A549 (cell line): Measurements from ENCODE around the gene UFSP1. TPM values are rescaled to one million over a fixed set of nuclear protein-coding genes. Genes with fewer than 3 reads are reported as not detected.

Experiments used
- ATAC-seq, 2 experiments: fragments of 200-7000 bp in 1 of 2; fragments of >200 bp in 1 of 2; cut with Nextera tagmentation in 1 of 2; cut with Tn5 transposase in 1 of 2; 3 replicates each; pipeline versions ENCODE4 v1.8.0 to v1.9.1; 2018 to 2020; ENCODE audit warnings: mild to moderate bottlenecking in 1 of 2, moderate library complexity in 1 of 2
- CTCF ChIA-PET: fragments of 300-600 bp; sonication (Branson Sonifier 250); formaldehyde crosslinking; extraction: SDS; loops from one replicate; lab custom pipeline; 2021; ENCODE audit warnings: antibody characterized with exemption, inconsistent platforms; lab: Yijun Ruan, JAX
- POLR2A ChIA-PET: fragments of 350-600 bp; formaldehyde crosslinking; extraction: SDS; loops from one replicate; lab custom pipeline; 2021; ENCODE audit warnings: antibody characterized with exemption, inconsistent platforms; lab: Yijun Ruan, JAX
- DNase-seq, 2 experiments: peaks; one replicate each; pipeline versions ENCODE4 v3.0.0 to v3.0.0-alpha.2; 2011 to 2016; ENCODE audit warnings: low read depth in 1 of 2, low spot score in 1 of 2
- FAIRE-seq: peaks from 2 replicates; lab custom pipeline; 2011; peaks lifted over from hg19 to GRCh38; lab: Jason Lieb, UNC
- H3K27ac ChIP-seq, 2 experiments: fragments of >200 bp; sonication (Bioruptor Twin); formaldehyde crosslinking; 3 replicates each; pipeline ENCODE4 v1.5.1; 2016 to 2017
- H3K4me1 ChIP-seq: fragments of >200 bp; sonication (Bioruptor Twin); formaldehyde crosslinking; 3 replicates; pipeline ENCODE4 v1.6.1; 2016
- H3K4me2 ChIP-seq: fragments of >200 bp; sonication (Bioruptor Twin); formaldehyde crosslinking; 3 replicates; pipeline ENCODE4 v1.6.1; 2016
- H3K4me3 ChIP-seq: fragments of >200 bp; sonication (Bioruptor Twin); formaldehyde crosslinking; 3 replicates; pipeline ENCODE4 v1.5.1; 2016
- H3K9me3 ChIP-seq: fragments of >200 bp; sonication (Bioruptor Twin); formaldehyde crosslinking; 3 replicates; pipeline ENCODE4 v1.6.1; 2016
- ATOH8 ChIP-seq: fragments of 250-450 bp; sonication (Bioruptor Pico); IDR thresholded peaks from 2 replicates; pipeline ENCODE4 v1.5.0; 2020; ENCODE audit warnings: low read depth, mild to moderate bottlenecking, moderate library complexity
- CHD2 ChIP-seq: fragments of 150-350 bp; IDR thresholded peaks from 2 replicates; pipeline ENCODE4 v1.6.1; 2014; ENCODE audit warnings: low read length; ENCODE audit not compliant: partially characterized antibody
- EHF ChIP-seq: fragments of 250-450 bp; sonication (Bioruptor Pico); IDR thresholded peaks from 2 replicates; pipeline ENCODE4 v1.5.0; 2020; ENCODE audit warnings: mild to moderate bottlenecking
- GATA3 ChIP-seq: IDR thresholded peaks from 2 replicates; pipeline ENCODE4 v1.6.1; 2012; ENCODE audit warnings: borderline replicate concordance
- HES2 ChIP-seq: fragments of >200 bp; sonication (Bioruptor Twin); formaldehyde crosslinking; IDR thresholded peaks from 2 replicates; pipeline ENCODE4 v1.6.1; 2016
- HEYL ChIP-seq: fragments of 250-450 bp; sonication (Bioruptor Pico); IDR thresholded peaks from 2 replicates; pipeline ENCODE4 v1.8.0; 2021; ENCODE audit warnings: mild to moderate bottlenecking, moderate library complexity
- HMGXB4 ChIP-seq: fragments of 250-450 bp; sonication (Bioruptor Pico); IDR thresholded peaks from 2 replicates; pipeline ENCODE4 v1.5.0; 2021; ENCODE audit warnings: mild to moderate bottlenecking, moderate library complexity, borderline replicate concordance
- HOXB5 ChIP-seq: fragments of 250-450 bp; sonication (Bioruptor Pico); IDR thresholded peaks from 2 replicates; pipeline ENCODE4 v1.5.0; 2020; ENCODE audit warnings: mild to moderate bottlenecking, moderate library complexity
- JUNB ChIP-seq: fragments of >200 bp; sonication (Bioruptor Twin); formaldehyde crosslinking; IDR thresholded peaks from 2 replicates; pipeline ENCODE4 v1.6.1; 2016
- KDM1A ChIP-seq: fragments of 200-600 bp; sonication (generic); IDR thresholded peaks from 2 replicates; pipeline ENCODE4 v1.6.1; 2016; ENCODE audit warnings: low read depth, mild to moderate bottlenecking
- KDM5A ChIP-seq: fragments of 200-600 bp; sonication (generic); IDR thresholded peaks from 2 replicates; pipeline ENCODE4 v1.6.1; 2016; ENCODE audit warnings: antibody characterized with exemption, mild to moderate bottlenecking
- NPAS2 ChIP-seq: fragments of 250-450 bp; sonication (Bioruptor Pico); IDR thresholded peaks from 2 replicates; pipeline ENCODE4 v1.8.0; 2022; ENCODE audit warnings: mild to moderate bottlenecking, moderate library complexity, borderline replicate concordance
- PHF8 ChIP-seq: fragments of 200-600 bp; sonication (generic); IDR thresholded peaks from 2 replicates; pipeline ENCODE4 v1.6.1; 2016; ENCODE audit warnings: low read depth, mild to moderate bottlenecking, antibody characterized with exemption, moderate library complexity, borderline replicate concordance
- POLR2AphosphoS2 ChIP-seq: conservative IDR thresholded peaks from 2 replicates; pipeline ENCODE4 v1.6.1; 2012; ENCODE audit warnings: low read length, improper control_type of control experiment, inconsistent platforms
- RCOR1 ChIP-seq: fragments of 150-350 bp; IDR thresholded peaks from 2 replicates; pipeline ENCODE4 v1.6.1; 2014; ENCODE audit warnings: antibody characterized with exemption, low read length, low read depth
- RFX5 ChIP-seq: fragments of 450-650 bp; IDR thresholded peaks from 2 replicates; pipeline ENCODE4 v1.7.1; 2014; ENCODE audit warnings: antibody characterized with exemption, mild to moderate bottlenecking, moderate library complexity
- TP53 ChIP-seq: fragments of 250-450 bp; sonication (Bioruptor Pico); IDR thresholded peaks from 2 replicates; pipeline ENCODE4 v1.5.0; 2021; ENCODE audit warnings: mild to moderate bottlenecking, moderate library complexity
- ZSCAN20 ChIP-seq: fragments of 250-450 bp; sonication (Bioruptor Pico); IDR thresholded peaks from 2 replicates; pipeline ENCODE4 v1.8.0; 2022; ENCODE audit warnings: mild to moderate bottlenecking, moderate library complexity
- WGBS: methylation state at CpG from one replicate; pipeline ENCODE4 v1.1.6; 2017; ENCODE audit errors: missing lambda C conversion rate; 5-methylcytosine and 5-hydroxymethylcytosine counted together
- polyA plus RNA-seq, 4 experiments: library from polyadenylated mRNA; depleted of rRNA in 3 of 4; stranded (reverse); fragments of >200 nt; fragmentation: RNase III in 1 of 4; extraction: RNeasy Plus Mini Kit Qiagen cat#74134 plus additional on column Dnase treatment in 1 of 4; gene quantifications; 2 replicates in 3 of 4; 3 replicates in 1 of 4; pipeline ENCODE4 v1.2.3, GENCODE V29; 2011 to 2017
- small RNA-seq, 6 experiments: library from RNA; depleted of rRNA; stranded (forward); fragments of <200 nt; gene quantifications; one replicate each; pipeline ENCODE3, GENCODE V24; 2012

The UFSP1 gene
- polyA plus RNA-seq, 2 of the 4 experiments (the other 2 are of a cell fraction) = 1.9 to 6.9 TPM

- no peak overlapping the region for H3K4me3 ChIP-seq
- ATAC-seq (no peak), DNase-seq (no peak), FAIRE-seq (no peak)
- WGBS = 91% methylated on average over 18 of the region's 18 CpGs
- no peak overlapping the region for H3K27ac ChIP-seq
- ChIA-PET CTCF (interaction anchor here (1.2 to 1.9 kb wide), 2 partner anchors 39 to 135 kb away, joined by 3 to 5 read pairs; no protein-coding TSS in a partner anchor), POLR2A (no interaction called here)
- H3K9me3 ChIP-seq = no peaks in the 10 kb centered on the region
- H3K4me1 ChIP-seq = peaks cover 14% of the 10 kb centered on the region
- no peak overlapping the region for H3K4me2 ChIP-seq
- TF ChIP-seq TP53 (CRISPR knock-in tag) (no peak), CHD2 (no peak), HOXB5 (CRISPR knock-in tag) (no peak), HES2 (no peak), JUNB (no peak), PHF8 (no peak), KDM1A (no peak), RFX5 (no peak), KDM5A (no peak), ZSCAN20 (no peak), ATOH8 (CRISPR knock-in tag) (no peak), NPAS2 (CRISPR knock-in tag) (no peak), POLR2AphosphoS2 (no peak), HMGXB4 (CRISPR knock-in tag) (no peak), RCOR1 (no peak), GATA3 (no peak), EHF (no peak), HEYL (CRISPR knock-in tag) (no peak)
Observed at GRCh38 chr7:100839361-100839760, 50.2 kb downstream of the UFSP1 start.

Small RNA genes within 50 kb of the gene (small RNA-seq; reads per million reads assigned to genes)
- gene RN7SL549P (0 reads per million in 6 experiments), gene RPS29P15 (0 reads per million in 6 experiments)

Other genes starting within 250 kb of the UFSP1 start
- 1.1 and 1.3 TPM in 2 replicates for gene TFR2, start 248.2 kb downstream of the UFSP1 start, polyA plus RNA-seq (2011; rRNA removed)
- gene TFR2, start 248.2 kb downstream of the UFSP1 start, polyA plus RNA-seq (2017; fragmentation: RNase III; extraction: RNeasy Plus Mini Kit Qiagen cat#74134 plus additional on column Dnase treatment) = 2.5 to 3.1 TPM (median 3.0 TPM) in 3 replicates
- not detected in 2 replicates for gene ACTL6B, start 233.3 kb downstream of the UFSP1 start, polyA plus RNA-seq (2011; rRNA removed)
- not detected in 3 replicates for gene ACTL6B, start 233.3 kb downstream of the UFSP1 start, polyA plus RNA-seq (2017; fragmentation: RNase III; extraction: RNeasy Plus Mini Kit Qiagen cat#74134 plus additional on column Dnase treatment)
- 50.8 and 67.2 TPM in 2 replicates for gene GNB2, start 216.0 kb downstream of the UFSP1 start, polyA plus RNA-seq (2011; rRNA removed)
- 156 to 169 TPM (median 163 TPM) in 3 replicates for gene GNB2, start 216.0 kb downstream of the UFSP1 start, polyA plus RNA-seq (2017; fragmentation: RNase III; extraction: RNeasy Plus Mini Kit Qiagen cat#74134 plus additional on column Dnase treatment)
- gene GIGYF1, start 195.5 kb downstream of the UFSP1 start, polyA plus RNA-seq (2011; rRNA removed) = 5.1 and 5.8 TPM in 2 replicates
- gene GIGYF1, start 195.5 kb downstream of the UFSP1 start, polyA plus RNA-seq (2017; fragmentation: RNase III; extraction: RNeasy Plus Mini Kit Qiagen cat#74134 plus additional on column Dnase treatment) = 15.0 to 20.5 TPM (median 18.9 TPM) in 3 replicates
- 29.5 and 37.3 TPM in 2 replicates for gene POP7, start 183.6 kb downstream of the UFSP1 start, polyA plus RNA-seq (2011; rRNA removed)
- 72.3 to 77.4 TPM (median 74.8 TPM) in 3 replicates for gene POP7, start 183.6 kb downstream of the UFSP1 start, polyA plus RNA-seq (2017; fragmentation: RNase III; extraction: RNeasy Plus Mini Kit Qiagen cat#74134 plus additional on column Dnase treatment)
- gene EPO, start 169.2 kb downstream of the UFSP1 start, polyA plus RNA-seq (2011; rRNA removed) = not detected in 2 replicates
- not detected in 3 replicates for gene EPO, start 169.2 kb downstream of the UFSP1 start, polyA plus RNA-seq (2017; fragmentation: RNase III; extraction: RNeasy Plus Mini Kit Qiagen cat#74134 plus additional on column Dnase treatment)
- not detected in 2 replicates for gene ZAN, start 156.1 kb downstream of the UFSP1 start, polyA plus RNA-seq (2011; rRNA removed)
- not detected in 3 replicates for gene ZAN, start 156.1 kb downstream of the UFSP1 start, polyA plus RNA-seq (2017; fragmentation: RNase III; extraction: RNeasy Plus Mini Kit Qiagen cat#74134 plus additional on column Dnase treatment)
- gene EPHB4, start 62.2 kb downstream of the UFSP1 start, polyA plus RNA-seq (2011; rRNA removed) = 37.8 and 40.5 TPM in 2 replicates
- gene EPHB4, start 62.2 kb downstream of the UFSP1 start, polyA plus RNA-seq (2017; fragmentation: RNase III; extraction: RNeasy Plus Mini Kit Qiagen cat#74134 plus additional on column Dnase treatment) = 25.7 to 32.9 TPM (median 30.4 TPM) in 3 replicates
- gene SLC12A9, start 37.0 kb downstream of the UFSP1 start, polyA plus RNA-seq (2011; rRNA removed) = 6.2 and 7.0 TPM in 2 replicates
- 12.1 to 14.3 TPM (median 13.4 TPM) in 3 replicates for gene SLC12A9, start 37.0 kb downstream of the UFSP1 start, polyA plus RNA-seq (2017; fragmentation: RNase III; extraction: RNeasy Plus Mini Kit Qiagen cat#74134 plus additional on column Dnase treatment)
- 14.8 and 18.0 TPM in 2 replicates for gene TRIP6, start 22.3 kb downstream of the UFSP1 start, polyA plus RNA-seq (2011; rRNA removed)
- gene TRIP6, start 22.3 kb downstream of the UFSP1 start, polyA plus RNA-seq (2017; fragmentation: RNase III; extraction: RNeasy Plus Mini Kit Qiagen cat#74134 plus additional on column Dnase treatment) = 38.2 to 38.5 TPM (median 38.3 TPM) in 3 replicates
- gene SRRT, start 14.6 kb downstream of the UFSP1 start, polyA plus RNA-seq (2011; rRNA removed) = 49.9 and 52.2 TPM in 2 replicates
- gene SRRT, start 14.6 kb downstream of the UFSP1 start, polyA plus RNA-seq (2017; fragmentation: RNase III; extraction: RNeasy Plus Mini Kit Qiagen cat#74134 plus additional on column Dnase treatment) = 153 to 194 TPM (median 182 TPM) in 3 replicates
- gene ACHE, start 6.2 kb upstream of the UFSP1 start, polyA plus RNA-seq (2011; rRNA removed) = 0.17 and 0.26 TPM in 2 replicates
- gene ACHE, start 6.2 kb upstream of the UFSP1 start, polyA plus RNA-seq (2017; fragmentation: RNase III; extraction: RNeasy Plus Mini Kit Qiagen cat#74134 plus additional on column Dnase treatment) = 0.62 to 0.92 TPM (median 0.69 TPM) in 3 replicates
- 4.0 and 4.4 TPM in 2 replicates for gene MUC3A, start 59.8 kb upstream of the UFSP1 start, polyA plus RNA-seq (2011; rRNA removed)
- 6.9 to 8.1 TPM (median 7.3 TPM) in 3 replicates for gene MUC3A, start 59.8 kb upstream of the UFSP1 start, polyA plus RNA-seq (2017; fragmentation: RNase III; extraction: RNeasy Plus Mini Kit Qiagen cat#74134 plus additional on column Dnase treatment)
- 1.2 and 1.8 TPM in 2 replicates for gene MUC12, start 79.8 kb upstream of the UFSP1 start, polyA plus RNA-seq (2011; rRNA removed)
- 2.0 to 2.7 TPM (median 2.4 TPM) in 3 replicates for gene MUC12, start 79.8 kb upstream of the UFSP1 start, polyA plus RNA-seq (2017; fragmentation: RNase III; extraction: RNeasy Plus Mini Kit Qiagen cat#74134 plus additional on column Dnase treatment)
- 0.01 and 0.03 TPM in 2 replicates for gene MUC17, start 130.4 kb upstream of the UFSP1 start, polyA plus RNA-seq (2011; rRNA removed)
- not detected in 3 replicates for gene MUC17, start 130.4 kb upstream of the UFSP1 start, polyA plus RNA-seq (2017; fragmentation: RNase III; extraction: RNeasy Plus Mini Kit Qiagen cat#74134 plus additional on column Dnase treatment)
- gene TRIM56, start 195.8 kb upstream of the UFSP1 start, polyA plus RNA-seq (2011; rRNA removed) = 3.9 and 5.2 TPM in 2 replicates
- 15.6 to 17.8 TPM (median 16.5 TPM) in 3 replicates for gene TRIM56, start 195.8 kb upstream of the UFSP1 start, polyA plus RNA-seq (2017; fragmentation: RNase III; extraction: RNeasy Plus Mini Kit Qiagen cat#74134 plus additional on column Dnase treatment)
- gene SERPINE1, start 237.4 kb upstream of the UFSP1 start, polyA plus RNA-seq (2011; rRNA removed) = 300 and 355 TPM in 2 replicates
- gene SERPINE1, start 237.4 kb upstream of the UFSP1 start, polyA plus RNA-seq (2017; fragmentation: RNase III; extraction: RNeasy Plus Mini Kit Qiagen cat#74134 plus additional on column Dnase treatment) = 286 to 399 TPM (median 346 TPM) in 3 replicates